Thyroid gland (tissue), 4 donors: ENCODE data around the gene KRTAP5-8.

Experiments used
- CTCF ChIP-seq, 6 experiments: fragments of 200-600 bp in 3 of 6; fragments of 450-650 bp in 3 of 6; sonication (generic) in 3 of 6; IDR thresholded peaks; one replicate each; pipeline ENCODE4 v1.5.1; 2016 to 2019; ENCODE audit warnings: antibody characterized with exemption in 6 of 6, mild to moderate bottlenecking in 2 of 6, inconsistent platforms in 1 of 6, moderate library complexity in 1 of 6
- POLR2A ChIP-seq, 2 donors: fragments of 450-650 bp; IDR thresholded peaks; one replicate each; pipeline ENCODE4 v1.6.1; 2017; ENCODE audit warnings: antibody characterized with exemption in 2 of 2, mild to moderate bottlenecking in 2 of 2, moderate library complexity in 1 of 2

GRCh38 chr11:71556018-71556417 lies 18.2 kb downstream of the KRTAP5-8 start:
- TF ChIP-seq CTCF (IDR thresholded peaks at IDR 0.05) (no peak), POLR2A (IDR thresholded peaks at IDR 0.05) (no peak)
